PFSK-1 (cell line): Measurements from ENCODE around the gene SDF2. TPM values are rescaled to one million over a fixed set of nuclear protein-coding genes. Genes with fewer than 3 reads are reported as not detected.

Experiments
- FOXP2 ChIP-seq: optimal IDR thresholded peaks from 2 replicates; pipeline ENCODE3; 2011; ENCODE audit warnings: borderline replicate concordance, control low read depth, inconsistent platforms; ENCODE audit not compliant: insufficient read depth; ENCODE audit errors: extremely low read length, extremely low read depth
- POLR2AphosphoS5 ChIP-seq: IDR thresholded peaks from 2 replicates; pipeline ENCODE4 v1.6.1; 2012; ENCODE audit warnings: low read depth, mild to moderate bottlenecking, control low read depth, low read length, moderate library complexity
- REST ChIP-seq, 2 experiments: IDR thresholded peaks; 2 replicates each; pipeline versions ENCODE4 v1.6.1 to v1.8.0; 2011 to 2012; ENCODE audit warnings: low read depth in 2 of 2, low read length in 2 of 2, control low read depth in 1 of 2, inconsistent platforms in 1 of 2, mild to moderate bottlenecking in 1 of 2, moderate library complexity in 1 of 2; ENCODE audit not compliant: insufficient read depth in 1 of 2
- SIN3A ChIP-seq: IDR thresholded peaks from 2 replicates; pipeline ENCODE4 v1.6.1; 2012; ENCODE audit warnings: mild to moderate bottlenecking, low read length, moderate library complexity, borderline replicate concordance; ENCODE audit not compliant: insufficient read depth
- TAF1 ChIP-seq: IDR thresholded peaks from 2 replicates; pipeline ENCODE4 v1.6.1; 2012; ENCODE audit warnings: low read length, control low read depth, borderline replicate concordance; ENCODE audit not compliant: insufficient read depth
- polyA plus RNA-seq: library from polyadenylated mRNA; unstranded; fragments of >200 nt; gene quantifications from one replicate; pipeline ENCODE4 v1.2.1, GENCODE V29; 2012; ENCODE audit warnings: low read depth, missing spikeins; ENCODE audit not compliant: insufficient read length

Gene SDF2
- polyA plus RNA-seq = 60.2 TPM

- no peak for TF ChIP-seq REST (IDR thresholded peaks at IDR 0.05; ENCODE audit: insufficient read depth in 1 of 2, low read depth in 2 of 2, low read length in 2 of 2)
- TF ChIP-seq SIN3A = peak; percentile 69; the same call in 1 of the 2 replicates
- peak; percentile 82 for TF ChIP-seq TAF1
- peak; percentile 87 for TF ChIP-seq POLR2AphosphoS5
- peak; percentile 60 for TF ChIP-seq FOXP2
Observed at GRCh38 chr17:28661635-28662526, at the start of gene SDF2, which contains the start of gene SUPT6H. Gene SDF2 (minus strand): TSS chr17:28661906. CDS start chr17:28661876, 30 bp downstream. Gene SUPT6H (plus strand): TSS chr17:28662205. CDS start chr17:28673402, 11,197 bp downstream.

DNA sequence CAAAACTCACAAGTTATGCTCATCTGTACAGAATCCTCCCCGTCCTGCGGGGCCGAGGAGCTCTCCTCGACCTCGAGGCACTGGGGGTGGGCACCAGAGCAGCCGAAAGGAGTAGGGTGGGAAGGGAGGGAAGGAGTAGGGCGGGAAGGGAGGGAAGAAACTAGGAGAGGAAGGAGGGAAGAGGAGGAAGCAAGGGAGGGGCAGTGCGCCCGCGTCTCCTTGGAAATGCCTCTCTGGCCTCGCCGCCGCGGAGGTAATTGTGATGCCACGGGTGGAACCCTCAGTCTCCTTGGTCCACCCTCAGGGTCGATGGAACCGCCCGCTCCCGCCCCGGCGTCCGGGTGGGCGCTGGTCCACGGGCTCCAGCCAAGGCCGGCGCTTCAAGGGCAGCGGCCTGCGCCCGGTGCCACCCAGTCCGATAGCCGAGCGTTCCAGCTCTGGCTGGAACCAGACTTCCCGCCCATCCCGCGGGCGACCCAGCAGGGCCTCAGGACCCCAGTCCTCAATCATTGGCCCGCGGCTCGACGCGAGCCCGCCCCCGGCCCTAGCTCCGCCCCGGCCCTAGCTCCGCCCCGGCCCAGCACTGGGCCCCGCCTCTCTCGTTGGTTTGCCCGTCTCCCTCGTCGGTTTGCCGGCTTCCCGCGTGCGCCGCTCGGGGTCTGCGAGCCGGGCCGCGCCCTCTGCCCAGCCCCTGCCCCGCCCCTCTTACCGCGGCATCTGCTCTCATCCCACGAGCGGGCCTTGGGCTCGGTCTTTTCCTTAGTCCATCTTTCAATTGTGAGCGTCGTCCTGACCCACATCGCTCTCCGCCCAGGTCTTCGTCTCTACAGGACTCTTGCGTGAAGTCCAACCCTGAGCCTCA lies 49.4 kb upstream of the SDF2 start:
- TF ChIP-seq REST (IDR thresholded peaks at IDR 0.05; ENCODE audit: insufficient read depth in 1 of 2, low read depth in 2 of 2, low read length in 2 of 2) = no peak
- TF ChIP-seq POLR2AphosphoS5 = peak; percentile 98
- 0 out of 2 replicates have a peak, but pooled peaks have one; percentile 40 for TF ChIP-seq TAF1

DNA sequence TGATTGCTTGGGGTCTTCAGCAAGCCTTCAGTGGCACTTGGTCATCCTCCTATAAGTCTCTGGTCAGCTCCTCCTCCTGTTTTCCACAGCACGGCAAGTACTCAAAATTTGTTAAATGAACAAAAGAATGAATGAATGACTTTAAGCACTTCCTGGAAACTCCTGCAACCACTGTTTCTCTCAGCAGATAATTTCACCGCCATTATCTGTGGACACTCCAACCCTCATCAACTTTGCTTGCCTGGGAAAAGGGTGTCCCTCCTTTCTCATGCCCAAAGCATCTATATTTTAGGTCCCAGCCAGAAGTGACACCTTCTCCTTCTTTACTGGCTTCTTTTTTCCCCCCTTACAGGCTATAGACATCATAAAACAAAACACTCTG lies 45.6 kb upstream of the SDF2 start:
- TF ChIP-seq FOXP2 (no peak), POLR2AphosphoS5 (no peak), SIN3A (no peak), TAF1 (no peak)

DNA sequence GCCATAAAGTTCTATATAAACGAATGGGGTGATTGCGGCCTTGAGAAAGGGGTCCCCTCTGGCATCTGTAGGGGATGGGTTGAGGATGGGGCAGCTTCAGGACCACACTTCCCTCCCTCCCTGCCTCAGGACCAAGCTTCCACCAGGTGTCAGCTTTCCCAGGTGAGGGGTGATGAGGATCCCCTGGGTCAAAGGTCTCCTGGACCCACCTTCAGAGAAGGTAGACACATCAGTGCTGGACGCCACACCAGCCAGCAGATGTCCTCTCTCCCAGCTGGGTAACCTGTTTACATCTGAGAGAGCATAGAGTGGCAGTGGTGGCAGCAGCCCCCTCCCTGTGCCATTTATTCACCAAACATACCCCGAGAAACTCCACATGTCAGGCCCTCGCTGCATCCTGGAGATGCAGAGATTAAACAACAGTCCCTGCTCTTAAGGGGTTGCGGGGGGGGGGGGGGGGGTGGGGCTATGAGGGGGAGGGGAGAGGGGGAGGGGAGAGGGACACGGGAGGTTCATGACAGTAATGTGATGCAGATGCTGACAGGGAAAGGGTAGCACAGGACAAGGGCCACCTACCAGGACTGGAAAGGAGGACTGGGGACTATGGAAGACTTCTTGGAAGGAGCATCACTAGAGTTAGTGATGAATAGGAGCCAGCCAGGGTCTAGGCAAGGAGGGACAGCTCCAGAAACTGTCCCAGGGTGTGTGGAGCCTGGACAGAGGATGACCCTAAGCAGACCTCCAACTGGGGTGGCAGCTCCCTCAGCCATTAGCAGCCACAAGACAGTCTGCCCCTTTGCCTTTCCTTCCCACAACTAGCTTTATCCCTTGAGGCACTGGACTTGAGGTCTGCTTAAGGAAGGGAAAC lies 45.0 kb upstream of the SDF2 start:
- no peak for TF ChIP-seq REST (IDR thresholded peaks at IDR 0.05; ENCODE audit: insufficient read depth in 1 of 2, low read depth in 2 of 2, low read length in 2 of 2)
- TF ChIP-seq TAF1 = no peak
- no peak for TF ChIP-seq FOXP2
- no peak for TF ChIP-seq POLR2AphosphoS5
- TF ChIP-seq SIN3A = no peak

- TF ChIP-seq POLR2AphosphoS5 (no peak), REST (IDR thresholded peaks at IDR 0.05; ENCODE audit: insufficient read depth in 1 of 2, low read depth in 2 of 2, low read length in 2 of 2) (no peak), SIN3A (no peak), TAF1 (no peak), FOXP2 (no peak)
Observed at GRCh38 chr17:28705728-28706334, 44.1 kb upstream of the SDF2 start.
